Smooth muscle cell of the coronary artery (primary cell): ENCODE measurements around the gene C11orf21. TPM values are rescaled to one million over a fixed set of nuclear protein-coding genes. Genes with fewer than 3 reads are reported as not detected.

Experiments
- total RNA-seq: library from RNA; depleted of rRNA; stranded (reverse); fragments of >200 nt; gene quantifications from 2 replicates; pipeline ENCODE4 v1.2.3, GENCODE V29; 2014; ENCODE audit warnings: low replicate concordance

The C11orf21 gene
- 0.08 TPM in 1 of 2 replicates, not detected in the other for total RNA-seq

GRCh38 chr11:2301631-2302305 lies at the start of gene C11orf21, which contains the start of gene TSPAN32:
TSS of gene C11orf21 (minus strand) at chr11:2301918. CDS start at chr11:2301808, 110 bp downstream.
TSS of gene TSPAN32 (plus strand) at chr11:2302013. CDS start at chr11:2302150, 137 bp downstream.

GRCh38 chr11:2270322-2271076 lies 31.2 kb downstream of the C11orf21 start, which contains the start of gene ASCL2:
TSS of gene ASCL2 (minus strand) at chr11:2270588. CDS start at chr11:2270332, 256 bp downstream.

Other genes starting within 250 kb of the C11orf21 start
- 0.12 and 0.83 TPM in 2 replicates for gene IGF2, start 162.5 kb downstream of the C11orf21 start, total RNA-seq
- gene INS, start 140.7 kb downstream of the C11orf21 start, total RNA-seq, result not detected in 2 replicates
- gene TH, start 130.1 kb downstream of the C11orf21 start, total RNA-seq, result not detected in 2 replicates
- gene ASCL2, start 31.3 kb downstream of the C11orf21 start, total RNA-seq, result not detected in 2 replicates
- 0.12 TPM in 1 of 2 replicates, not detected in the other for gene TSPAN32, start 95 bp upstream of the C11orf21 start, total RNA-seq
- gene CD81, start 75.4 kb upstream of the C11orf21 start, total RNA-seq, result 166 and 536 TPM in 2 replicates
- 56.5 and 75.0 TPM in 2 replicates for gene TSSC4, start 98.8 kb upstream of the C11orf21 start, total RNA-seq
- gene TRPM5, start 142.6 kb upstream of the C11orf21 start, total RNA-seq, result not detected in 2 replicates
- under 0.01 TPM in 1 of 2 replicates, not detected in the other for gene KCNQ1, start 143.1 kb upstream of the C11orf21 start, total RNA-seq